ENCODE results near the gene GJB1. TPM values are rescaled to one million over a fixed set of nuclear protein-coding genes. Genes with fewer than 3 reads are reported as not detected.
"Not testable (repeated sequence)": the region's sequence is repeated elsewhere in the genome, so short reads cannot be mapped to it uniquely, and the experiment has no call there.

Gene GJB1
- polyA plus RNA-seq (2013, experiment 1 of 2; ENCODE audit: insufficient read length), result not detected
- polyA plus RNA-seq (2013, experiment 2 of 2; ENCODE audit: insufficient read length), result not detected

DNA sequence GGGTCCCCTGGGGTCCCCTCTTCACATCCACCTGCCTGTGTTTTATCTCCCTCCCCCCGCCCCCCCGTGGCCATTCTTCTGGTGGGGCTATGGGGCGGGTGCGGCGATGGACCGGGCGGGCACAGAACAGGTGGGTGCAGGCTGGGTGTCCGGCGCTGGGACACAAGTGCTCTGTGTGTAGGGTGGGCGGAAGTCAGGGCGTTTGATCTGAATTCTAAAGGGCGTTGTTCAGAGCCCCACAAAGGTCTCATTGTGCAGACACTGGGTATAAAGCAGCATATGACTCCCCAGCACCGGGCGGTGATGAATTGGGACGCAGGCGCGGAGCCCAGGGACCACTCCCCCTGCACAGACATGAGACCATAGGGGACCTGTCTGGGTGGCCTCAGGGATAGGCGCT, at the start of gene GJB1:
Gene GJB1, plus strand, starts transcription at position 296 of the 400 bp plus-strand sequence. CDS start 484 bp downstream, outside the sequence.
- no peak for DNase-seq

DNA sequence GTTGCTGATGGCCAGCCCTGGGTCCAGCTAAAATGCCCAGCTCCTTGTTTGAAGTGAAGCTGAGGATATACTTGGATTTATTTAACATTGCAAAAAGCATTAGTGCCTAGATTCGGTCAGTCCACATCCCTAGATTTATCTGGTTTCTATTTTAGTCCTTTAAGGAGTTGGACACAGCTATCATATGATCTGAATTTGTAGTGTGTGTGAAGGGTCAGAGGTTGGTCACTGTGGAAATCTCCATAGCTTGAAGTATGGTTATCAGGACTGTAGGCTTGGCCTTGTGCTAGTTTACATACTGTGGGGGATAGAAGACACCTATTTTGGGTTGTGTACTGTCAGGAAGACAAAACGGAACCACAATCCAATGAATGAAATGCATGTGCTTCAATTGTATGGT, 49.6 kb upstream of the GJB1 start:
- DNase-seq, result no peak

GRCh38 chrX:71174795-71175194, 48.2 kb upstream of the GJB1 start:
- no peak for DNase-seq

DNA sequence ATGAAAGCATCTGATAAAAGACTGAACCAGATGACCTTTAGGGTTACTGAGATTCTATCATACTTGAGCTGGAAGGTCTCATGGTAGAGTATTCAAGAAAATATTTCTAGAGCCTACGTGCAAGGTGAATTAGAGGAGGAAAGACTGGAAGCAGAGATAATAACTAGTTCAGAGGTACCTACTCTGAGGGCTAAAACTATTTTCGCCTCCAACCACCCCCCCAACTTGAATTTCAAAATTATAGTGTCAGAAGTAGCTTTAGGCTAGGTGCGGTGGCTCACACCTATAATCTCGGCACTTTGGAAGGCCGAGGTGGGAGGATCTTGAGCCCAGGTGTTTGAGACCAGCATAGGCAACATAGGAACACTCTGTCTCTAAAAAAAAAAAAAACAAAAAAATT, 47.5 kb upstream of the GJB1 start:
- DNase-seq, result no peak

- peak; percentile 6 for DNase-seq
Measured at GRCh38 chrX:71177327-71177726, 45.7 kb upstream of the GJB1 start.

DNA sequence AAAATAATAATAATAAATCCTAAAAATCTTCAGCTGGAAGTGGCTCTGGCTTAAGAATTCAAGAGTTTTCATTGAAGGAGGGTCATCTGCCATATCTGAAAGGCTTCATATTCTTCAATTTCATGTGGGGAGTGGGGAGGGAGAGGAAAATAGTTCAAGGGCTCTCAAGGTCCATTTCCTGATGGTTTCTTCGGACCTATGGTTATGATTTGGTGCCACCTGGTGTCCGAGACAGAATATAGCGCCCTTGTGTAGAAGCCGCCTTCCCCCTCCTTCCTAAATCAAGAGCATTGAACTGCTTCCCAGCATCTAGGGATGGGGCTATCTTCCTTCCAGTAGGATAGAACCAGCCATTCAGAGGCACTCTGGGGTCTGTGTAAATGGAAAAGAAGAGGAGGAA, 44.1 kb upstream of the GJB1 start:
- DNase-seq, result peak; percentile 56

DNA sequence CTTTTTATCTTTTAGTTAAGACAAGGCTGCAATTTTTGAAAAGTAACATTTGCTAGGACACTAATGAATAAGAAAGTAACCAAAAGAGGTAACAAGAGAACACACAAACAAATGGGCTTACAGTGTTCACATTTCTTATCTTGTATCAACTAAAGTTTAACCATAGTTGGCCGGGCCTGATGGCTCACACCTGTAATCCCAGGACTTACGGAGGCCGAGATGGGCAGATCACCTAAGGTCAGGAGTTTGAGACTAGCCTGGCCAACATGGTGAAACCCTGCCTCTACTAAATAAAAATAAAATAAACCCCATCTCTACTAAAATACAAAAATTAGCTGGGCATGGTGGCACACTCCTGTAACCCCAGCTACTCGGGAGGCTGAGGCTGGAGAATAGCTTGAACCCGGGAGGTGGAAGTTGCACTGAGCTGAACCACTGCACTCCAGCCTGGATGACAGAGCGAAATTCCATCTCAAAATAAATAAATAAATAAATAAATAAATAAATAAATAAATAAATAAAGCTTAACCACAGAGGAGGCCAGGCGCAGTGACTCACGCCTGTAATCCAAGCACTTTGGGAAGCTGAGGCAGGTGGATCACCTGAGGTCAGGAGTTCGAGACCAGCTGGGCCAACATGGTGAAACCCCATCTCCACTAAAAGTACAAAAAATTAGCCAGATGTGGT, 42.3 kb upstream of the GJB1 start:
- DNase-seq, result not testable (repeated sequence)

DNA sequence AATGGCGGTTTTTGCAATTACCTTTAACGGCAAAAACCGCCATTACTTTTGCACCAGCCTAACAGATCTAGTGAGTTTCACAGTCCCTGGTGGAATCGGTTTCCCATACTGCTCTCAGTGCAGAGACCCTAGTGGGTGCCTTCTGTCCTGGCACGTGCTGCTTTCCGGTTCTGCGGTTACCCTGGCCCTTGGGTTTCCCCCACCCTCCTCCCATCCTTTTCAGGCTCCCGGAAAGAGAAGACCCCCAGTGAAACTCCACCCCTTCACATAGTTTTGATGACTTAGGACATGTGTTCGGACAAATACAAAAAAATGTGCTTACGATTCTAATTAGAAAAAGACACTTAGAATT, 41.5 kb upstream of the GJB1 start:
- no peak for DNase-seq

DNA sequence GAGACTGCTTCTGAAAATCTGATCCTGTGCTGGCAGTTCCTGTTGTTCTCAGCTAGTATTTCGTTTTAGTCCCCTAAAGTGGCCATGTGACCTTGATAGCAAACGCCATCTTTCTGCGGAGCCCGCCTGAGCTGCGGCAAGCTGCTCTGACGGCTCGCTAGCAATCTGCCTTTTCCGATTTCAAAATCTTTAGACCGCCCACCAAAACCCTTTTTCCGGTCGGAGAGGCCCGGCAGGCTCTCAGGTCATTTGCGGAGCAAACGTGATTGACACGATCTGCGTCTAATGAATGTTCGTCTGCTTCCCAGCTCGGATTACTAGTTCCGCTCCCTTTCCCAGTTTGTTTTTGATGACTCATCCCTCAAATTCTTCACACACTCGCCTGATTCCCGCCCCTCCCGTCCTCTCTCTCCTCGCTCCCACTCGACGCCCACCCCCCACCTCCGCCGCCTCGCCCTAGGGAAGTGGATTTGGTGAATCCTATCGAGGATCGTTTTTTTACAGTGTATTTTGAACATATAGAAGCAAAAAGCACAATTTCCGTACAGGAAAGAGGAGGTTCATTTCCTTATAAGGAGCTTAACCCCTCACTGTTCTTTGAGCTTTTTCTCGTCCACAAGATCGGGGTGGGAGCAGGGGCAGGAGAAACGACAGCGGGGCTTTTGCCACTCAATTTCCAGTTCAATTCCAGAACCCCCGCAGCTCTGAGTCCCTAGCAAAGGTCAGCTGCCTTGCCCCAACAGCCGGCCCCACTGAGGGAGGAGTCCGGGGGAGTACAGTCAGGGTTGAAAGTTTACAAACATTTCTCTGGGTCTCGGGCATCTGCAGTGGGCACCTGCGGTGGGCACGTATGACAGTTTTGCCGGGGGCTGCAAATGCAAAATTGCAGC, 40.9 kb upstream of the GJB1 start:
- peak; percentile 98 for DNase-seq

- DNase-seq, result no peak
Measured at GRCh38 chrX:71182871-71183270, 40.2 kb upstream of the GJB1 start.

GRCh38 chrX:71183341-71183740, 39.7 kb upstream of the GJB1 start:
- no peak for DNase-seq

- DNase-seq, result no peak
Measured at GRCh38 chrX:71184092-71184491, 38.9 kb upstream of the GJB1 start.

DNA sequence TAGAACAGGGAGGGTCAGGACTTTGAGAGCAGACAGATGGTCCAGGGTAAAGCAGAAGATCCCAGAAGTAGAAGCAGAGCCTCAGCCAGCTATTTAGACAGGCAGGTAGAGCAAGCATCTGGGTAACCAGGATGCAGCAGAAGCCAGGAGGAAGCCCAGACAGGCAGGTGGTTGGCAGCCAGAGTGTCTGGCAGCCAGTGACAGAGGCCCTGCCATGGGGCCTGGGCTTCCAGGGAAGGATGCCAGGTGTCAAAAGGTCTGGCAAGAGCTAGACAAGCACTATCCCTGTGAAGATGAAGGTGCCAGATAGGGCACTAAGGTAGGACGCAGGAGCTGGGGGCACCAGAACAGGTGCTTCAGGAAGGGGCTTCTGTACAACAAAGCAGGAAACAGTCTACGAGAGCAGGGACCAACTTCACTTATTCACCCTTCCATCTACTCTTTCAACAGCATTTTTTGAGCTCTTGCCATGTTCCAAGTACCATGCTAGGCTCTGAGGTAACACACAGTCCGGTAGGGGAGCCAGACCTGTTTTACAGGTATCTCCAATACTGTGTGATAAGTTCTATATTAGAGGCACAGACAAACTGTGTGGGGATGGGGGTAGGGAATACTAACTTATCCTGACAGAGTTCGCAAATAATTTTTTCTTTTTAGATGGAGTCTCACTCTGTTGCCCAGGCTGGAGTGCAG, 38.1 kb upstream of the GJB1 start:
- no peak for DNase-seq

GRCh38 chrX:71191248-71191647, 31.8 kb upstream of the GJB1 start:
- no peak for DNase-seq

GRCh38 chrX:71195964-71196649, 26.9 kb upstream of the GJB1 start:
- DNase-seq, result no peak

DNA sequence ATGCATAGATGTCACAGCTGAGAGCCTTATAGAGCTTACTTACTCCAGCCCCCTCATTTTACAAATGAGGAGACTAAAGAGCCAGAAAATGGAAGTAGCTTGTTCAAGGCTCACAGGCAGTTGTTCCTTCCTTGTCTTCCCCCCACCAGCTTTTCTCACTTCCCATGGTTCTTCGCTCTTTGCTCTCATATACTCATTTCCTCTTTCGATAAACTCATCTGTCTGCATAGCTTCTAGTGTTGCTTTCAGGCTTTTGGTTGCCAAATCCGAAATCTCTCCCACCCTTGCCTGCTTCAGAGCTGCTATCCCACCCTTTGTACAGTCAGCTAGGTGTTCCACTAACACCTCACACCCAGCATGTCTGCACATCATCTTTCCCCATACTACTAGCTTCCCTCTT, 25.0 kb upstream of the GJB1 start:
- DNase-seq, result no peak

GRCh38 chrX:71199252-71200008, 23.6 kb upstream of the GJB1 start:
- no peak for DNase-seq

DNA sequence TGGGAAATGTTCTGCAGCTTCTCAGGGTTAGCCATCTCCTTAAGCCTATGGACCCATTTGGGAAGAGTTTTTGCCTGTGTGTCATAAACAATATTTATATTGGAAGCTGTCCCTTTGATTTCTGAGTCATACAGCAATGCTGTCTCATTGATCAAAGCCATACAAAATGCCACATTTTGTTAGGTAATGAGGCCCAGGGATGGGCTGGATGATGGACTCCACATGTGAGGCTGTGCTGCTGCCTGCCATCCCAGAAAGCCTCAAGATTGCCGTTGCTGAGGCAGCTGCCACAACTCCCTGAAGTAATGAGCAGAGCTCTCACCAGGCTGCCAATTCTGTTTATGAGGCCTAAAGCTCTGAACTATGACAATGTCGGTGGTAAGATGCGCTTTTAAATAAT, 12.2 kb upstream of the GJB1 start:
- peak; percentile 44 for DNase-seq

DNA sequence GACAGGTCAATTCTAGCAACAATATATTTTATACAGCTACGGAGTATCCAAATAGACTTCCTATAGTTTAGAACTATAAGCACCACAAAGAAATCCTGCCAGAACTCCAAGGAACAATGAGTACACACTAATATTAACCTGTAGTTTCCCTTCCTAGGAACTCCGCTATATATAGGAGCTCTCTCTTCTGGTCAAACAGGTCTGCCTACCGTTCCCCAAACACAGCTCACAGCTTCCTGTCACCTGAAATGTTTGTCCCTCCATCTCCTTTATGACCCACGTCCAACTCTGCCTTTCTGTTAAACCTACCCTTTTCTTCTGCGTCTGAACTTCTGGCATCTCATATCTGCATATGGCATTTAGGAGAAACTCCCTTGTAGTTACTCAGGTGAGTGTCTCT, 10.5 kb upstream of the GJB1 start:
- DNase-seq, result no peak

GRCh38 chrX:71214152-71214551, 8.9 kb upstream of the GJB1 start:
- DNase-seq, result no peak

DNA sequence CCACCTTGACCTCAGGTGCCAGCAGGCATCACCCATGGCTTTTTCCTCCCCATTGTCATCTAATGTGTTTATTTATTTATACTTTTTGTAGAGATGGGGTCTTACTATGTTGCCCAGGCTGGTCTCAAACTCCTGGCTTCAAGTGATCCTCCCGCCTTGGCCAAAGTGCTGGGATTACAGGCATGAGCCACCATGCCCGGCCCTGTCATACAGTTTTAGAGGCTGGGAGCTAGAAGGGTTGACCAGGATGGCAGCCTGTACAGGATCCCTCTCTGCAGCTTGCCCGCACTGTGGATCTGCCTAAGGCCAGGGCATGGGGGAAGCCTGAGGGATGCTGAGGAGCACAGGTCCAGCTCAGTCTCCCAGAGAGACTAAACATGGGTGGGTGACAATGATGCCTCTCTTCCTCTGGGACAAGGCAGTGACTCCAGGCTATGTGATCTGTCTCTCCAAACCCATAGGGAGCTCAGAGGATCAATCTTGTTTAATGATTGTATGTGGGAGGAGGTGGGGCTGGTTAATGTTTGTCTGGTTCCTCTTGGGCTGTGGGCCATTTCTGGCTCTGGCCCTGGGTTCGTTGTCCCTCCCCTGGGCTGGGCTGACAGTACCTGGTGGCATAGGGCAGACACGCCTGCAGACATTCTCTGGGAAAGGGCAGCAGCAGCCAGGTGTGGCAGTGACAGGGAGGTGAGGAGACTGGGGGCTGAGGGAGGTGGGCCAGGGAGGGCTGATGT, 8.3 kb upstream of the GJB1 start:
- DNase-seq, result no peak
